ENCODE results near the gene AGPAT3.

- TF ChIP-seq EZH2 (IDR thresholded peaks at IDR 0.05; ENCODE audit: borderline replicate concordance) (no peak), CTCF (IDR thresholded peaks at IDR 0.05; ENCODE audit: poor library complexity) (no peak)
Measured at GRCh38 chr21:43978060-43978459, 113.0 kb downstream of the AGPAT3 start.

All from hepatocyte (in vitro differentiated cells).